GM12878 (cell line): ENCODE results near the gene ACOT12. TPM values are rescaled to one million over a fixed set of nuclear protein-coding genes. Genes with fewer than 3 reads are reported as not detected.

Source experiments
- ATAC-seq: fragments of 200-7000 bp; cut with Tn5 transposase; 3 replicates; pipeline ENCODE4 v1.9.1; 2020; ENCODE audit warnings: mild to moderate bottlenecking, moderate library complexity
- BruUV-seq: library from RNA; stranded (reverse); fragments of 400-500 nt; replicated peaks from 2 replicates; lab custom pipeline; 2021; lab: Mats Ljungman, UMichigan
- CTCF ChIA-PET: fragments of 300-600 bp; sonication (Branson Sonifier 250); formaldehyde crosslinking; extraction: SDS; loops from one replicate; lab custom pipeline; 2021; ENCODE audit warnings: inconsistent platforms; lab: Yijun Ruan, JAX
- POLR2A ChIA-PET: fragments of 350-600 bp; formaldehyde crosslinking; extraction: SDS; loops from one replicate; lab custom pipeline; 2021; ENCODE audit warnings: inconsistent platforms; lab: Charles Lee
- RAD21 ChIA-PET: fragments of 300-600 bp; sonication (Branson Sonifier 250); formaldehyde crosslinking; loops from one replicate; lab custom pipeline; 2023; ENCODE audit warnings: antibody characterized with exemption; ENCODE audit not compliant: unreplicated experiment; lab: Charles Lee
- SMC1A ChIA-PET: fragments of 300-600 bp; sonication (Branson Sonifier 250); formaldehyde crosslinking; loops from one replicate; lab custom pipeline; 2023; ENCODE audit not compliant: unreplicated experiment, uncharacterized antibody; lab: Charles Lee
- DNase-seq: peaks from one replicate; pipeline ENCODE4 v3.0.0-alpha.2; 2011; ENCODE audit warnings: low read depth, low spot score
- FAIRE-seq: peaks from 3 replicates; lab custom pipeline; 2011; peaks lifted over from hg19 to GRCh38; lab: Jason Lieb, UNC
- H2AFZ ChIP-seq: 2 replicates; pipeline ENCODE4 v1.6.0; 2011; ENCODE audit warnings: low read depth, low read length, control low read depth; ENCODE audit not compliant: control insufficient read depth
- H3K27ac ChIP-seq: 2 replicates; pipeline ENCODE4 v1.5.1; 2011; ENCODE audit warnings: control low read depth; ENCODE audit not compliant: control insufficient read depth, insufficient read depth
- H3K27me3 ChIP-seq, 2 experiments: replicated peaks in 1 of 2; 2 replicates each; pipeline versions ENCODE4 v1.6.0 to v1.6.1; 2011; ENCODE audit warnings: low read length in 1 of 2; ENCODE audit not compliant: control insufficient read depth in 2 of 2, insufficient read depth in 2 of 2
- H3K36me3 ChIP-seq, 2 experiments: 2 replicates each; pipeline ENCODE4 v1.5.1; 2011; ENCODE audit warnings: low read length in 1 of 2; ENCODE audit not compliant: control insufficient read depth in 2 of 2, insufficient read depth in 2 of 2
- H3K4me1 ChIP-seq: 2 replicates; pipeline ENCODE4 v1.6.1; 2011; ENCODE audit warnings: mild to moderate bottlenecking, low read length, moderate library complexity, mixed read lengths; ENCODE audit not compliant: control insufficient read depth, insufficient read depth
- H3K4me2 ChIP-seq: 2 replicates; pipeline ENCODE4 v1.6.0; 2011; ENCODE audit warnings: control low read depth; ENCODE audit not compliant: control insufficient read depth, insufficient read depth
- H3K4me3 ChIP-seq: fragments of 200-600 bp; sonication (generic); 2 replicates; pipeline ENCODE4 v1.5.1; 2016
- H3K79me2 ChIP-seq: 2 replicates; pipeline ENCODE4 v1.6.0; 2011; ENCODE audit warnings: low read length; ENCODE audit not compliant: control insufficient read depth, insufficient read depth
- H3K9ac ChIP-seq: 2 replicates; pipeline ENCODE4 v1.8.0; 2011; ENCODE audit warnings: low read length, control low read depth, mixed read lengths; ENCODE audit not compliant: control insufficient read depth, insufficient read depth
- H3K9me3 ChIP-seq: replicated peaks from 3 replicates; pipeline ENCODE4 v1.5.1; 2011; ENCODE audit warnings: mild to moderate bottlenecking, low read length; ENCODE audit not compliant: control insufficient read depth, insufficient read depth
- H4K20me1 ChIP-seq: 2 replicates; pipeline ENCODE4 v1.6.0; 2011; ENCODE audit not compliant: control insufficient read depth, insufficient read depth
- CBX3 ChIP-seq: fragments of 200-600 bp; sonication (generic); IDR thresholded peaks from 2 replicates; pipeline ENCODE4 v1.6.1; 2016; ENCODE audit warnings: low read depth, borderline replicate concordance
- ETV6 ChIP-seq, 2 experiments: fragments of 450-650 bp in 1 of 2; IDR thresholded peaks in 1 of 2; conservative IDR thresholded peaks in 1 of 2; 2 replicates each; pipeline ENCODE4 v1.6.1; 2014; ENCODE audit warnings: antibody characterized with exemption in 1 of 2, borderline replicate concordance in 1 of 2, low read depth in 1 of 2, mild to moderate bottlenecking in 1 of 2, moderate library complexity in 1 of 2
- FOS ChIP-seq: IDR thresholded peaks from 3 replicates; pipeline ENCODE4 v1.6.1; 2011; ENCODE audit warnings: borderline replicate concordance; ENCODE audit not compliant: insufficient read length; ENCODE audit errors: extremely low read depth
- GATAD2B ChIP-seq: fragments of 450-650 bp; conservative IDR thresholded peaks from 2 replicates; pipeline ENCODE4 v1.6.1; 2017; ENCODE audit warnings: low read depth, mild to moderate bottlenecking, moderate library complexity
- HDGF ChIP-seq: fragments of 450-650 bp; IDR thresholded peaks from 2 replicates; pipeline ENCODE4 v1.6.1; 2016; ENCODE audit warnings: antibody characterized with exemption
- JUND ChIP-seq: IDR thresholded peaks from 2 replicates; pipeline ENCODE4 v1.6.1; 2012; ENCODE audit warnings: low read depth, mild to moderate bottlenecking, low read length, improper control_type of control experiment, moderate library complexity
- NBN ChIP-seq: fragments of 450-650 bp; IDR thresholded peaks from 2 replicates; pipeline ENCODE4 v1.6.1; 2016
- NFYB ChIP-seq: IDR thresholded peaks from 2 replicates; pipeline ENCODE4 v1.6.1; 2011; ENCODE audit warnings: low read depth, mild to moderate bottlenecking, low read length, improper control_type of control experiment, moderate library complexity; ENCODE audit not compliant: insufficient read depth
- NR2C2 ChIP-seq: IDR thresholded peaks from 2 replicates; pipeline ENCODE4 v1.6.1; 2011; ENCODE audit warnings: borderline replicate concordance, low read depth; ENCODE audit not compliant: control insufficient read depth, insufficient read length
- RAD21 ChIP-seq: IDR thresholded peaks from 2 replicates; pipeline ENCODE4 v1.6.1; 2011; ENCODE audit warnings: mild to moderate bottlenecking, low read depth, low read length, moderate library complexity; ENCODE audit not compliant: insufficient read depth
- RFX5 ChIP-seq: IDR thresholded peaks from 2 replicates; pipeline ENCODE4 v1.6.1; 2011; ENCODE audit warnings: low read depth, low read length, improper control_type of control experiment
- SRF ChIP-seq, 2 experiments: IDR thresholded peaks; 2 replicates each; pipeline ENCODE4 v1.6.1; 2011; ENCODE audit warnings: low read depth in 2 of 2, low read length in 2 of 2, mild to moderate bottlenecking in 1 of 2, moderate library complexity in 1 of 2
- SUPT20H ChIP-seq: IDR thresholded peaks from 2 replicates; pipeline ENCODE4 v1.6.1; 2011; ENCODE audit warnings: low read depth, mild to moderate bottlenecking, low read length, moderate library complexity, borderline replicate concordance; ENCODE audit not compliant: control insufficient read depth
- ZNF274 ChIP-seq: IDR thresholded peaks from one replicate; pipeline ENCODE4 v1.8.0; 2011; ENCODE audit not compliant: insufficient read length, insufficient read depth
- WGBS: methylation state at CpG from one replicate; pipeline ENCODE4 v1.1.6; 2016; ENCODE audit warnings: low lambda C conversion rate; ENCODE audit not compliant: insufficient replicate concordance, insufficient coverage; ENCODE audit errors: missing lambda C conversion rate; 5-methylcytosine and 5-hydroxymethylcytosine counted together
- in situ Hi-C: fragments of 300-500 bp; cut with MboI; formaldehyde crosslinking; loops from 9 replicates; pipeline ENCODE4 v1.14.3; 2018; ENCODE audit warnings: mixed read lengths
- intact Hi-C: fragments of 100-400 bp; cut with micrococcal nuclease; formaldehyde crosslinking; loops from one replicate; pipeline ENCODE4 v1.14.2; 2022; ENCODE audit not compliant: unreplicated experiment
- polyA plus RNA-seq, 11 experiments: library from polyadenylated mRNA; depleted of rRNA in 4 of 11; unstranded in 6 of 11; stranded (reverse) in 5 of 11; fragments of >200 nt; fragmentation: Nextera tagmentation in 4 of 11; fragmentation: Illumina TruSeq in 1 of 11; extraction: Ambion mirVana in 4 of 11; extraction: Trizol in 1 of 11; gene quantifications; 1 replicate in 1 of 11; 2 replicates in 10 of 11; pipeline versions ENCODE4 v1.2.1 to v1.2.3, GENCODE V29; 2011 to 2016; ENCODE audit warnings: inconsistent platforms in 2 of 11, missing spikeins in 2 of 11, low read depth in 1 of 11
- total RNA-seq, 4 experiments: library from RNA; depleted of rRNA in 3 of 4; stranded (reverse); fragments of >200 nt in 3 of 4; fragmentation: Illumina TruSeq in 1 of 4; extraction: Trizol in 1 of 4; gene quantifications; 2 replicates each; pipeline versions ENCODE4 v1.2.1 to v1.2.3, GENCODE V29; 2013 to 2021
- TF ChIP-seq, protein P1 (sequence below): fragments of 450-650 bp; IDR thresholded peaks from 2 replicates; pipeline ENCODE4 v1.6.1; 2017; ENCODE audit warnings: mild to moderate bottlenecking, moderate library complexity
- TF ChIP-seq, protein P2 (sequence below): fragments of 450-650 bp; IDR thresholded peaks from 2 replicates; pipeline ENCODE4 v1.6.1; 2016; ENCODE audit warnings: mild to moderate bottlenecking, moderate library complexity, borderline replicate concordance

The ACOT12 gene
- total and polyA plus RNA-seq, 10 of the 15 experiments (the other 5 are each of a cell fraction or from before 2014, with no cell fraction given): 0.08 TPM; not detected in 9

DNA sequence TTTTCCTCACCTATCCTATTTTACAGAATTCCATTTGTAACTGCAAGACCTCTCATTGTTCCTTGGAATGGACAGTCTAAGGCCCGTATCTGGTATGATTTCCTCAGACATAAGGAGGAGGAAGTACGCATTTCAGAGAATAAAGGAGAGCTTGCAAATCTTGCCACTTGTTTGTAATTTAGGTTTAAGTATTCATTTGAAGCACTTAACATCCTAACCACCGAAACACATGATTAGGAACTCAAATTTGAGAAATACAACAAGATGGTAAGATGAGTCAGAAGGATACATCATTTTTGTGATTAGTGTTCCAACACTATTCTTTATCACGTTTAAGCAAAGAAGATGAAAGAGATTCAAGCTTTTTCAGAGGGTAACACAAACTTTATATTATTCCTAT lies 96.4 kb downstream of the ACOT12 start:
- H3K4me3 ChIP-seq: no peak overlapping the region
- no peak overlapping the region for H3K9ac ChIP-seq
- no peak overlapping the region for H2AFZ ChIP-seq
- no peaks in the 10 kb centered on the region for H4K20me1 ChIP-seq
- peaks cover 9% of the 10 kb centered on the region for H3K79me2 ChIP-seq
- H3K4me1 ChIP-seq: peaks cover 8% of the 10 kb centered on the region
- ChIA-PET CTCF (interaction anchor here (0.7 to 3.6 kb wide), 11 partner anchors 10 to 868 kb away, joined by 3 to 23 read pairs (median 3); no protein-coding TSS in a partner anchor), RAD21 (interaction anchor here (1.0 to 1.5 kb wide), 3 partner anchors 13 to 868 kb away, joined by 3 to 6 read pairs (median 4); no protein-coding TSS in a partner anchor), SMC1A (interaction anchor here (1.0 to 3.4 kb wide), 5 partner anchors 11 to 131 kb away, joined by 4 to 22 read pairs (median 6); no protein-coding TSS in a partner anchor), POLR2A (no interaction called here)
- H3K27me3 ChIP-seq: no peaks in the 10 kb centered on the region
- H3K4me2 ChIP-seq: no peak overlapping the region
- intact Hi-C loops: no loop called here
- BruUV-seq: no TSS peak
- peaks cover 6% of the 10 kb centered on the region; the same call in 2 of the 3 replicates for H3K9me3 ChIP-seq
- H3K36me3 ChIP-seq: no peaks in the 10 kb centered on the region
- in situ Hi-C loops: no loop called here
- TF ChIP-seq, protein P1, sequence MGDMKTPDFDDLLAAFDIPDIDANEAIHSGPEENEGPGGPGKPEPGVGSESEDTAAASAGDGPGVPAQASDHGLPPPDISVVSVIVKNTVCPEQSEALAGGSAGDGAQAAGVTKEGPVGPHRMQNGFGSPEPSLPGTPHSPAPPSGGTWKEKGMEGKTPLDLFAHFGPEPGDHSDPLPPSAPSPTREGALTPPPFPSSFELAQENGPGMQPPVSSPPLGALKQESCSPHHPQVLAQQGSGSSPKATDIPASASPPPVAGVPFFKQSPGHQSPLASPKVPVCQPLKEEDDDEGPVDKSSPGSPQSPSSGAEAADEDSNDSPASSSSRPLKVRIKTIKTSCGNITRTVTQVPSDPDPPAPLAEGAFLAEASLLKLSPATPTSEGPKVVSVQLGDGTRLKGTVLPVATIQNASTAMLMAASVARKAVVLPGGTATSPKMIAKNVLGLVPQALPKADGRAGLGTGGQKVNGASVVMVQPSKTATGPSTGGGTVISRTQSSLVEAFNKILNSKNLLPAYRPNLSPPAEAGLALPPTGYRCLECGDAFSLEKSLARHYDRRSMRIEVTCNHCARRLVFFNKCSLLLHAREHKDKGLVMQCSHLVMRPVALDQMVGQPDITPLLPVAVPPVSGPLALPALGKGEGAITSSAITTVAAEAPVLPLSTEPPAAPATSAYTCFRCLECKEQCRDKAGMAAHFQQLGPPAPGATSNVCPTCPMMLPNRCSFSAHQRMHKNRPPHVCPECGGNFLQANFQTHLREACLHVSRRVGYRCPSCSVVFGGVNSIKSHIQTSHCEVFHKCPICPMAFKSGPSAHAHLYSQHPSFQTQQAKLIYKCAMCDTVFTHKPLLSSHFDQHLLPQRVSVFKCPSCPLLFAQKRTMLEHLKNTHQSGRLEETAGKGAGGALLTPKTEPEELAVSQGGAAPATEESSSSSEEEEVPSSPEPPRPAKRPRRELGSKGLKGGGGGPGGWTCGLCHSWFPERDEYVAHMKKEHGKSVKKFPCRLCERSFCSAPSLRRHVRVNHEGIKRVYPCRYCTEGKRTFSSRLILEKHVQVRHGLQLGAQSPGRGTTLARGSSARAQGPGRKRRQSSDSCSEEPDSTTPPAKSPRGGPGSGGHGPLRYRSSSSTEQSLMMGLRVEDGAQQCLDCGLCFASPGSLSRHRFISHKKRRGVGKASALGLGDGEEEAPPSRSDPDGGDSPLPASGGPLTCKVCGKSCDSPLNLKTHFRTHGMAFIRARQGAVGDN: no peak
- TF ChIP-seq RAD21 (no peak), RFX5 (no peak), ZNF274 (no peak), GATAD2B (no peak), FOS (no peak), HDGF (no peak), CBX3 (no peak), SUPT20H (no peak), ETV6 (conservative IDR thresholded peaks at IDR 0.05 in 1 of 2, IDR thresholded peaks at IDR 0.05 in 1 of 2; ENCODE audit: borderline replicate concordance in 1 of 2, low read depth in 1 of 2) (no peak), NR2C2 (no peak), NBN (no peak), NFYB (no peak), SRF (IDR thresholded peaks at IDR 0.05; ENCODE audit: low read depth in 2 of 2, low read length in 2 of 2) (no peak), JUND (no peak)
- TF ChIP-seq, protein P2, sequence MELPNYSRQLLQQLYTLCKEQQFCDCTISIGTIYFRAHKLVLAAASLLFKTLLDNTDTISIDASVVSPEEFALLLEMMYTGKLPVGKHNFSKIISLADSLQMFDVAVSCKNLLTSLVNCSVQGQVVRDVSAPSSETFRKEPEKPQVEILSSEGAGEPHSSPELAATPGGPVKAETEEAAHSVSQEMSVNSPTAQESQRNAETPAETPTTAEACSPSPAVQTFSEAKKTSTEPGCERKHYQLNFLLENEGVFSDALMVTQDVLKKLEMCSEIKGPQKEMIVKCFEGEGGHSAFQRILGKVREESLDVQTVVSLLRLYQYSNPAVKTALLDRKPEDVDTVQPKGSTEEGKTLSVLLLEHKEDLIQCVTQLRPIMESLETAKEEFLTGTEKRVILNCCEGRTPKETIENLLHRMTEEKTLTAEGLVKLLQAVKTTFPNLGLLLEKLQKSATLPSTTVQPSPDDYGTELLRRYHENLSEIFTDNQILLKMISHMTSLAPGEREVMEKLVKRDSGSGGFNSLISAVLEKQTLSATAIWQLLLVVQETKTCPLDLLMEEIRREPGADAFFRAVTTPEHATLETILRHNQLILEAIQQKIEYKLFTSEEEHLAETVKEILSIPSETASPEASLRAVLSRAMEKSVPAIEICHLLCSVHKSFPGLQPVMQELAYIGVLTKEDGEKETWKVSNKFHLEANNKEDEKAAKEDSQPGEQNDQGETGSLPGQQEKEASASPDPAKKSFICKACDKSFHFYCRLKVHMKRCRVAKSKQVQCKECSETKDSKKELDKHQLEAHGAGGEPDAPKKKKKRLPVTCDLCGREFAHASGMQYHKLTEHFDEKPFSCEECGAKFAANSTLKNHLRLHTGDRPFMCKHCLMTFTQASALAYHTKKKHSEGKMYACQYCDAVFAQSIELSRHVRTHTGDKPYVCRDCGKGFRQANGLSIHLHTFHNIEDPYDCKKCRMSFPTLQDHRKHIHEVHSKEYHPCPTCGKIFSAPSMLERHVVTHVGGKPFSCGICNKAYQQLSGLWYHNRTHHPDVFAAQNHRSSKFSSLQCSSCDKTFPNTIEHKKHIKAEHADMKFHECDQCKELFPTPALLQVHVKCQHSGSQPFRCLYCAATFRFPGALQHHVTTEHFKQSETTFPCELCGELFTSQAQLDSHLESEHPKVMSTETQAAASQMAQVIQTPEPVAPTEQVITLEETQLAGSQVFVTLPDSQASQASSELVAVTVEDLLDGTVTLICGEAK: no peak
- no peak overlapping the region for H3K27ac ChIP-seq
- 78% methylated on average over 4 of the region's 4 CpGs for WGBS
- FAIRE-seq (no peak), DNase-seq (no peak), ATAC-seq (no peak)
